Gastroesophageal sphincter (tissue), 3 donors: ENCODE measurements around the gene MDFIC.

ENCODE experiments used
- POLR2AphosphoS5 ChIP-seq: sonication (generic); formaldehyde crosslinking; IDR thresholded peaks from one replicate; pipeline ENCODE4 v1.6.1; 2017; ENCODE audit warnings: antibody characterized with exemption
- TF ChIP-seq, protein P1 (sequence below), 4 experiments: fragments of 200-600 bp in 2 of 4; fragments of 450-650 bp in 2 of 4; sonication (generic) in 1 of 4; IDR thresholded peaks; one replicate each; pipeline ENCODE4 v1.5.1; 2017 to 2019; ENCODE audit warnings: antibody characterized with exemption in 4 of 4, mild to moderate bottlenecking in 2 of 4, moderate library complexity in 2 of 4

DNA sequence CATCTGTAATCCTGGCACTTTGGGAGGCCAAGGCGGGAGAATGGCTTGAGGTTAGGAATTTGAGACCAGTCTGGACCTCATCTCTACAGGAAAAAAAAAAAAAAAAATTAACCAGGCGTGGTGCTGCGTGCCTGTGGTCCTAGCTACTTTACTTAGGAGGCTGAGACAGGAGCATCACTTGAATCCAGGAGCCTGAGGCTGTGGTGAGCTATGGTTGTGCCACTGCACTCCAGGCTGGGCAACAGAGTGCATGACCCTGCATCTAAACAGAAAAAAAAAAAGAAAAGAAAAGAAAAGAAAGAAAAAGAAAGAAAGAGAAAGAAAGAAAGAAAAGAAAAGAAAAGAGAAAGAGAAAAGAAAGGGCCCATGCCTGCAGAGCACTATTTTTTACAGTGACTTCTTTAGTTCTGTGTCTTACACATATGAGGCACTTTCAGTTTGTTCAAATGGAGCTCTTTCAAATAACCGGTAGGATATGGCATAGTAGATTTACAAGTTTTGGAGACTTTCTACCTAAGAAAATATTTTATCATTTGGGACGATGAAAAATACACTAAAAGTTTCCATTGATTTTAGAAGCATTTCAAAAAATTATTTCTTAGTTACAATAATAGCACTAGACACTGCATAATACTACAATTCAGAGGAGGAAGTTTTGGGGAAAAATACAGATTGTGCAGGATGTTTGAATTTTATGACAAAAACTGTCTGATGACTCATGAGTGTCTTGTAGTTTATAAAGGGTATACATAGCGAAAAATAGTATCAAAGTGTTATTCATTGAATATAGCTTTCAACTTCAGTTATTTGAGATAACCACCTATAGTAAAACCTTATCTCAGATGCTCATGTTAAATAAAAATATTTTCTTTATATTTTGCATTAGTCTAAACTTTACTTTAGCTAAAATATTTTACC is 75.9 kb downstream of the MDFIC start:
- TF ChIP-seq, protein P1, sequence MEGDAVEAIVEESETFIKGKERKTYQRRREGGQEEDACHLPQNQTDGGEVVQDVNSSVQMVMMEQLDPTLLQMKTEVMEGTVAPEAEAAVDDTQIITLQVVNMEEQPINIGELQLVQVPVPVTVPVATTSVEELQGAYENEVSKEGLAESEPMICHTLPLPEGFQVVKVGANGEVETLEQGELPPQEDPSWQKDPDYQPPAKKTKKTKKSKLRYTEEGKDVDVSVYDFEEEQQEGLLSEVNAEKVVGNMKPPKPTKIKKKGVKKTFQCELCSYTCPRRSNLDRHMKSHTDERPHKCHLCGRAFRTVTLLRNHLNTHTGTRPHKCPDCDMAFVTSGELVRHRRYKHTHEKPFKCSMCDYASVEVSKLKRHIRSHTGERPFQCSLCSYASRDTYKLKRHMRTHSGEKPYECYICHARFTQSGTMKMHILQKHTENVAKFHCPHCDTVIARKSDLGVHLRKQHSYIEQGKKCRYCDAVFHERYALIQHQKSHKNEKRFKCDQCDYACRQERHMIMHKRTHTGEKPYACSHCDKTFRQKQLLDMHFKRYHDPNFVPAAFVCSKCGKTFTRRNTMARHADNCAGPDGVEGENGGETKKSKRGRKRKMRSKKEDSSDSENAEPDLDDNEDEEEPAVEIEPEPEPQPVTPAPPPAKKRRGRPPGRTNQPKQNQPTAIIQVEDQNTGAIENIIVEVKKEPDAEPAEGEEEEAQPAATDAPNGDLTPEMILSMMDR (IDR thresholded peaks at IDR 0.05), result no peak
- TF ChIP-seq POLR2AphosphoS5, result no peak
